ENCODE results near the gene STRADA. TPM values are rescaled to one million over a fixed set of nuclear protein-coding genes. Genes with fewer than 3 reads are reported as not detected.

STRADA gene, protein sequence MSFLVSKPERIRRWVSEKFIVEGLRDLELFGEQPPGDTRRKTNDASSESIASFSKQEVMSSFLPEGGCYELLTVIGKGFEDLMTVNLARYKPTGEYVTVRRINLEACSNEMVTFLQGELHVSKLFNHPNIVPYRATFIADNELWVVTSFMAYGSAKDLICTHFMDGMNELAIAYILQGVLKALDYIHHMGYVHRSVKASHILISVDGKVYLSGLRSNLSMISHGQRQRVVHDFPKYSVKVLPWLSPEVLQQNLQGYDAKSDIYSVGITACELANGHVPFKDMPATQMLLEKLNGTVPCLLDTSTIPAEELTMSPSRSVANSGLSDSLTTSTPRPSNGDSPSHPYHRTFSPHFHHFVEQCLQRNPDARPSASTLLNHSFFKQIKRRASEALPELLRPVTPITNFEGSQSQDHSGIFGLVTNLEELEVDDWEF
- total RNA-seq (2021) (56.3 and 62.8 TPM in 2 replicates), Bru-seq, nascent RNA (percentile 61 among the genes with signal in this experiment), BruChase-seq, experiment 1, labeled RNA remaining after a 2-hour chase (percentile 78 among the genes with signal in this experiment), BruChase-seq, experiment 2, labeled RNA remaining after a 6-hour chase (percentile 76 among the genes with signal in this experiment)
- long read RNA-seq, transcript STRADA-230 (12 exons, 2,140 nt), result minor isoform, 5 of 85 reads
- long read RNA-seq, transcript STRADA-231 (11 exons, 2,153 nt), result major isoform, 14 of 85 reads
- long read RNA-seq, transcript STRADA-203 (12 exons, 2,209 nt), result minor isoform, 13 of 85 reads
- long read RNA-seq, transcript STRADA-241 (11 exons, 2,130 nt), result minor isoform, 11 of 85 reads
- long read RNA-seq, partial matches to known transcripts, result 10 of 85 reads
- long read RNA-seq, other reads (novel, unspliced or antisense), result 22 of 85 reads

DNA sequence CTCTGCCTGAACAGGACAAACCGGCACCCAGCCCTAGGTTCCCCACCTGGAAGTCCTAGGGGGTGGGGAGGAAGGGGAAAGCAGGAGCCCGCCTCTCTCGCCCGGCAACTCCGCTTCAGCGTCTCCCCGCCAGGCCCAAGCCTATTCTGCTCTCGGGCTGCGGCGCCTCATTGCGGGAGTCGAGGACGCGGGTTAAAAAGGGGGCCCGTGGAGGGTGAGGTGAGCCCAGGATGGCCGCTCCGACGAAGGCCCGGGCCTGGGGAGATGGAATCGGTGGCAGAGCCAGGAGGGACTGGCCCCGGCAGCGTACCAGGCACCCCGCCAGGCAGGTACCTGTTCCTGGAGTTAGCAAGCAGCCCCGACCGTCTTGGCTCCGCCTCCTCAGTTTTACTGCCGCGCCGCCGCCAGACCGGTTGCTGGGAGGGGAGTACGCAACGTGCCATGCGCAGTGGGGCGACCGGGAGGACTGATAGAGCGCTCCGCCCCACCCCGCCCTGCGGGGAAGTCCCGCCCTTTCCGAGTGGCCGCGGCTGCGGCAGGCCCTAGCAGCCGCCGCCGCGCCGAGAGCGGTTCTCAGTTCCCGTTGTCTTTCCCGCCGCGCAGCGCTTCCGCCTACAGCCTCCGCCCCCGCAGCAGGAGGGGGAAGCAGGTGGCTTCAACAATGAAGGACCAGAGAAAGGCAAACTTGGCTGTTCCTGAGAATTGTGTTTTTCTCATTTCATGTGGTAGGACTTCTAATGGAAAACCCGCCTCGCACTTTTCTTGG lies at the start of gene STRADA:
STRADA (minus strand) TSS at position 392 of the 766 bp plus-strand sequence. CDS start 13,430 bp downstream, outside the sequence.
- H3K4me1 ChIP-seq (ENCODE audit: insufficient read depth, low read length, poor library complexity, severe bottlenecking), result peaks cover 4% of the 10 kb centered on the region
- H3K36me3 ChIP-seq (ENCODE audit: insufficient read depth, low read length, poor library complexity, severe bottlenecking), result peaks cover 8% of the 10 kb centered on the region
- ChIA-PET POLR2A (ENCODE audit: low non-redundant PET) (no interaction called here), CTCF (interaction anchor here (0.7 kb wide), 1 partner anchor 41 kb away, joined by 3 read pairs; no protein-coding TSS in a partner anchor)
- no peak for TF ChIP-seq EZH2 (IDR thresholded peaks at IDR 0.05; ENCODE audit: borderline replicate concordance, low read depth, low read length, poor library complexity, severe bottlenecking)
- TF ChIP-seq, protein P1, sequence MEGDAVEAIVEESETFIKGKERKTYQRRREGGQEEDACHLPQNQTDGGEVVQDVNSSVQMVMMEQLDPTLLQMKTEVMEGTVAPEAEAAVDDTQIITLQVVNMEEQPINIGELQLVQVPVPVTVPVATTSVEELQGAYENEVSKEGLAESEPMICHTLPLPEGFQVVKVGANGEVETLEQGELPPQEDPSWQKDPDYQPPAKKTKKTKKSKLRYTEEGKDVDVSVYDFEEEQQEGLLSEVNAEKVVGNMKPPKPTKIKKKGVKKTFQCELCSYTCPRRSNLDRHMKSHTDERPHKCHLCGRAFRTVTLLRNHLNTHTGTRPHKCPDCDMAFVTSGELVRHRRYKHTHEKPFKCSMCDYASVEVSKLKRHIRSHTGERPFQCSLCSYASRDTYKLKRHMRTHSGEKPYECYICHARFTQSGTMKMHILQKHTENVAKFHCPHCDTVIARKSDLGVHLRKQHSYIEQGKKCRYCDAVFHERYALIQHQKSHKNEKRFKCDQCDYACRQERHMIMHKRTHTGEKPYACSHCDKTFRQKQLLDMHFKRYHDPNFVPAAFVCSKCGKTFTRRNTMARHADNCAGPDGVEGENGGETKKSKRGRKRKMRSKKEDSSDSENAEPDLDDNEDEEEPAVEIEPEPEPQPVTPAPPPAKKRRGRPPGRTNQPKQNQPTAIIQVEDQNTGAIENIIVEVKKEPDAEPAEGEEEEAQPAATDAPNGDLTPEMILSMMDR (conservative IDR thresholded peaks at IDR 0.05; ENCODE audit: low read depth, low read length), result no peak
- no TSS peak for BruUV-seq (replicated peaks)
- no peaks in the 10 kb centered on the region for H3K27me3 ChIP-seq (replicated peaks; ENCODE audit: insufficient read depth, low read depth, low read length, poor library complexity)
- peak within 1 kb of the TSS; percentile 93 for H3K27ac ChIP-seq (ENCODE audit: low read depth, low read length, poor library complexity, severe bottlenecking)
- DNase-seq (ENCODE audit: low spot score), result peak; percentile 99
- H3K4me3 ChIP-seq (ENCODE audit: low read depth, low read length, poor library complexity, severe bottlenecking), result peak within 1 kb of the TSS; percentile 91
- H3K9me3 ChIP-seq (ENCODE audit: low read depth, low read length, poor library complexity, severe bottlenecking), result no peaks in the 10 kb centered on the region
- intact Hi-C loops (cut with micrococcal nuclease; ENCODE audit: unreplicated experiment), result no loop called here

DNA sequence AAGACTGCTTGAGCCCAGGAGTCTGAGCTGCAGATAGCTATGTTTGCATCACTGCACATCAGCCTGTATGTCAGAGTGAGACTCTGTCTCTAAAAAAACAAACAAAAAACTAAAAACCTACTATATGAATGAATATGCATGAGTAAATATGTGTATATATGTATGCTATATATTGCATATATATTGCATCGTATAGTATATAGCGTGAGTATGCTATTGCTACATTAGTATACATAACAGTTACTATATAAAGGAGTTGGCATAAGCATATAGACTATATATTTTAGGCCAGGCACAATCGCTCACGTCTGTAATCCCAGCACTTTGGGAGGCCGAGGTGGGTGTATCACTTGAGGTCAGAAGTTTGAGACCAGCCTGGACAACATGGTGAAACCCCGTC lies 48.5 kb upstream of the STRADA start:
- BruUV-seq (replicated peaks), result no TSS peak
- CTCF ChIA-PET, result no interaction called here
- intact Hi-C loops (cut with micrococcal nuclease; ENCODE audit: unreplicated experiment), result no loop called here
- no peaks in the 10 kb centered on the region for H3K27me3 ChIP-seq (replicated peaks; ENCODE audit: insufficient read depth, low read depth, low read length, poor library complexity)
- H3K36me3 ChIP-seq (ENCODE audit: insufficient read depth, low read length, poor library complexity, severe bottlenecking), result peaks cover 78% of the 10 kb centered on the region
- TF ChIP-seq, protein P1 (conservative IDR thresholded peaks at IDR 0.05; ENCODE audit: low read depth, low read length), result no peak
- no peak for TF ChIP-seq EZH2 (IDR thresholded peaks at IDR 0.05; ENCODE audit: borderline replicate concordance, low read depth, low read length, poor library complexity, severe bottlenecking)
- no peak overlapping the region for H3K4me3 ChIP-seq (ENCODE audit: low read depth, low read length, poor library complexity, severe bottlenecking)
- POLR2A ChIA-PET (ENCODE audit: low non-redundant PET), result interaction anchor here (0.6 kb wide), 1 partner anchor 16 kb away, joined by 3 read pairs; the partner anchor contains the start of gene DDX42
- no peaks in the 10 kb centered on the region for H3K4me1 ChIP-seq (ENCODE audit: insufficient read depth, low read length, poor library complexity, severe bottlenecking)
- no peaks in the 10 kb centered on the region for H3K9me3 ChIP-seq (ENCODE audit: low read depth, low read length, poor library complexity, severe bottlenecking)
- no peak for DNase-seq (ENCODE audit: low spot score)
- H3K27ac ChIP-seq (ENCODE audit: low read depth, low read length, poor library complexity, severe bottlenecking), result no peak overlapping the region
